Kidney (tissue), 14 donors: ENCODE results near the gene GNG7. TPM values are rescaled to one million over a fixed set of nuclear protein-coding genes. Genes with fewer than 3 reads are reported as not detected.
A peak's percentile ranks its signal among the peaks of the same experiment; 100 is the strongest.

Experiments
- DNase-seq, 5 donors: peaks; one replicate each; pipeline ENCODE4 v3.0.0-alpha.2; 2013 to 2020
- FAIRE-seq: peaks from 2 replicates; lab custom pipeline; 2012; peaks lifted over from hg19 to GRCh38; lab: Jason Lieb, UNC
- H3K27ac ChIP-seq, 2 donors: one replicate each; pipeline ENCODE4 v1.7.0; 2013; ENCODE audit warnings: low read depth in 2 of 2, low read length in 2 of 2, inconsistent platforms in 1 of 2
- H3K27me3 ChIP-seq: one replicate; pipeline ENCODE4 v1.7.1; 2013; ENCODE audit warnings: low read length, inconsistent platforms; ENCODE audit not compliant: control insufficient read depth, insufficient read depth
- H3K36me3 ChIP-seq, 3 donors: one replicate each; pipeline versions ENCODE4 v1.7.0 to v1.7.1; 2013; ENCODE audit warnings: low read length in 3 of 3, control low read depth in 1 of 3, inconsistent platforms in 1 of 3; ENCODE audit not compliant: insufficient read depth in 3 of 3, control insufficient read depth in 2 of 3
- H3K4me1 ChIP-seq, 3 donors: one replicate each; pipeline versions ENCODE4 v1.7.0 to v1.7.1; 2013; ENCODE audit warnings: low read length in 3 of 3, inconsistent platforms in 1 of 3, low read depth in 1 of 3; ENCODE audit not compliant: control insufficient read depth in 2 of 3, insufficient read depth in 2 of 3
- H3K4me3 ChIP-seq, 3 donors: one replicate each; pipeline versions ENCODE4 v1.7.0 to v1.8.1; 2013; ENCODE audit warnings: low read length in 3 of 3, control low read depth in 1 of 3, inconsistent platforms in 1 of 3
- H3K9ac ChIP-seq, 3 donors: one replicate each; pipeline versions ENCODE4 v1.7.0 to v1.7.1; 2013; ENCODE audit warnings: low read length in 3 of 3, control low read depth in 1 of 3, inconsistent platforms in 1 of 3
- H3K9me3 ChIP-seq, 3 donors: one replicate each; pipeline versions ENCODE4 v1.7.0 to v1.7.1; 2013; ENCODE audit warnings: low read length in 3 of 3, control low read depth in 1 of 3, inconsistent platforms in 1 of 3; ENCODE audit not compliant: control insufficient read depth in 2 of 3, insufficient read depth in 1 of 3
- intact Hi-C: fragments of 100-400 bp; cut with DNase I; formaldehyde crosslinking; loops from one replicate; pipeline ENCODE4 v1.11.1; 2022
- polyA plus RNA-seq: library from polyadenylated mRNA; stranded (reverse); fragments of 350-450 nt; fragmentation: Illumina TruSeq; extraction: RNeasy Lipid Tissue Mini Kit (QIAGEN cat#74804); gene quantifications from one replicate; pipeline ENCODE4 v1.2.3, GENCODE V29; 2014; ENCODE audit warnings: low read depth, low replicate concordance; ENCODE audit not compliant: insufficient read depth
- total RNA-seq: library from RNA; stranded (reverse); fragmentation: NEBNext Ultra II Directional; extraction: Animal tissue kit (Norgen Biotek cat#: 25700); gene quantifications from one replicate; pipeline ENCODE4 v1.2.1, GENCODE V29; 2021
- TF ChIP-seq, protein P1 (sequence below): IDR thresholded peaks from 3 replicates; pipeline ENCODE4 v1.5.1; 2012; ENCODE audit warnings: mild to moderate bottlenecking, moderate library complexity, borderline replicate concordance; ENCODE audit not compliant: insufficient read depth; ENCODE audit errors: extremely low read depth
- donor health status: control.
- donor health status: control.
- donor health status: control.
- donor health status: control.
- donor health status: control.
- donor health status: DM: yes; HTN: yes; CAD: no.
- donor health status: Normal renal cell carcinoma (clear cell type).

Gene GNG7
- total and polyA plus RNA-seq, 2 donors from 2014 or later: 9.9 to 13.4 TPM

DNA sequence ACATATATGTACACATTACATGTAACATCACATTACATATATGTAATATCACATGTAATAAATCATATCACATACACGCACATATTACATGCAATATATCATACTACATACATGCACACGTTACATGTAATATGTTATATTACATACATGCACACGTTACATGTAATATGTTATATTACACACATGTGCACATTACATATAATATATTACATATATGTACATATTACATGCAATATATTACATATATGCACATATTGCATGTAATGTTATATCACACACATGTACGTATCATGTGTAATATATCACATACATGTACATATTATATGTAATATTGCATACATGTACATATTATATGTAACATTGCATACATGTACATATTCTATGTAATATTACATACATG is 149.0 kb downstream of the GNG7 start:
- Histone ChIP-seq H3K27me3 (no peaks in the 10 kb centered on the region), H3K4me3 (no peak overlapping the region), H3K9ac (no peak overlapping the region), H3K4me1 (peaks cover 0 to 10% (median 4%) of the 10 kb centered on the region in 3 donors), H3K27ac (no peak overlapping the region), H3K9me3 (no peaks in the 10 kb centered on the region), H3K36me3 (no peaks in the 10 kb centered on the region)
- TF ChIP-seq, protein P1, sequence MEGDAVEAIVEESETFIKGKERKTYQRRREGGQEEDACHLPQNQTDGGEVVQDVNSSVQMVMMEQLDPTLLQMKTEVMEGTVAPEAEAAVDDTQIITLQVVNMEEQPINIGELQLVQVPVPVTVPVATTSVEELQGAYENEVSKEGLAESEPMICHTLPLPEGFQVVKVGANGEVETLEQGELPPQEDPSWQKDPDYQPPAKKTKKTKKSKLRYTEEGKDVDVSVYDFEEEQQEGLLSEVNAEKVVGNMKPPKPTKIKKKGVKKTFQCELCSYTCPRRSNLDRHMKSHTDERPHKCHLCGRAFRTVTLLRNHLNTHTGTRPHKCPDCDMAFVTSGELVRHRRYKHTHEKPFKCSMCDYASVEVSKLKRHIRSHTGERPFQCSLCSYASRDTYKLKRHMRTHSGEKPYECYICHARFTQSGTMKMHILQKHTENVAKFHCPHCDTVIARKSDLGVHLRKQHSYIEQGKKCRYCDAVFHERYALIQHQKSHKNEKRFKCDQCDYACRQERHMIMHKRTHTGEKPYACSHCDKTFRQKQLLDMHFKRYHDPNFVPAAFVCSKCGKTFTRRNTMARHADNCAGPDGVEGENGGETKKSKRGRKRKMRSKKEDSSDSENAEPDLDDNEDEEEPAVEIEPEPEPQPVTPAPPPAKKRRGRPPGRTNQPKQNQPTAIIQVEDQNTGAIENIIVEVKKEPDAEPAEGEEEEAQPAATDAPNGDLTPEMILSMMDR: no peak
- intact Hi-C loops: no loop called here
- DNase-seq (no peak), FAIRE-seq (peak; percentile 39)

DNA sequence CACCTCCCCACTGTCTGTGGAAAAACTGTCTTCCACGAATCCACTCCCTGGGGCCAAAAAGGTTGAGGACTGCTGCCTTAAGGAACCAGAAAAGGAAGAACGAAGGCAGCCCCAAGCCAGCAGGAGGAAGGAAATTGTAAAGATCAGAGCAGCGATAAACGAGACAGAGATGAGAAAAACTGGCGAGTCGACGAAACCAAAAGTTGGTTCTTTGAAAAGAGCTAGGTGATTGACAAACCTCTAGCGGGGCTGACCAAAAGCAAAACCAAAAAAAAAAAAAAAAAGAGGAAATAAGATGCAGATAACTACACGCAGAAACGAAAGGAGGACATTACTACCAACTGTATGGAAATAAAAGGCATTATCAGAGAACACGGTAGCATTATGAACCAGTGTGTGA is 149.6 kb downstream of the GNG7 start:
- Histone ChIP-seq H3K4me1 (peaks cover 0 to 10% (median 4%) of the 10 kb centered on the region in 3 donors), H3K27me3 (no peaks in the 10 kb centered on the region), H3K27ac (peak overlapping the region in 1 of 2 donors; percentile 37), H3K9ac (peak overlapping the region in 2 of 3 donors; percentile 5 to 34), H3K4me3 (peak overlapping the region in 2 of 3 donors; percentile 12 to 25), H3K9me3 (no peaks in the 10 kb centered on the region), H3K36me3 (no peaks in the 10 kb centered on the region)
- FAIRE-seq (no peak), DNase-seq (peak in 1 of 5 donors; percentile 10)
- intact Hi-C loops: no loop called here
- TF ChIP-seq, protein P1: no peak

- DNase-seq (peak in 1 of 5 donors; percentile 57), FAIRE-seq (no peak)
- Histone ChIP-seq H3K27me3 (no peaks in the 10 kb centered on the region), H3K9ac (no peak overlapping the region), H3K9me3 (no peaks in the 10 kb centered on the region), H3K4me3 (no peak overlapping the region), H3K27ac (no peak overlapping the region), H3K36me3 (no peaks in the 10 kb centered on the region), H3K4me1 (peaks cover 0 to 11% (median 4%) of the 10 kb centered on the region in 3 donors)
- TF ChIP-seq, protein P1: no peak
- intact Hi-C loops: no loop called here
Measured at GRCh38 chr19:2551864-2552185, 150.7 kb downstream of the GNG7 start.

DNA sequence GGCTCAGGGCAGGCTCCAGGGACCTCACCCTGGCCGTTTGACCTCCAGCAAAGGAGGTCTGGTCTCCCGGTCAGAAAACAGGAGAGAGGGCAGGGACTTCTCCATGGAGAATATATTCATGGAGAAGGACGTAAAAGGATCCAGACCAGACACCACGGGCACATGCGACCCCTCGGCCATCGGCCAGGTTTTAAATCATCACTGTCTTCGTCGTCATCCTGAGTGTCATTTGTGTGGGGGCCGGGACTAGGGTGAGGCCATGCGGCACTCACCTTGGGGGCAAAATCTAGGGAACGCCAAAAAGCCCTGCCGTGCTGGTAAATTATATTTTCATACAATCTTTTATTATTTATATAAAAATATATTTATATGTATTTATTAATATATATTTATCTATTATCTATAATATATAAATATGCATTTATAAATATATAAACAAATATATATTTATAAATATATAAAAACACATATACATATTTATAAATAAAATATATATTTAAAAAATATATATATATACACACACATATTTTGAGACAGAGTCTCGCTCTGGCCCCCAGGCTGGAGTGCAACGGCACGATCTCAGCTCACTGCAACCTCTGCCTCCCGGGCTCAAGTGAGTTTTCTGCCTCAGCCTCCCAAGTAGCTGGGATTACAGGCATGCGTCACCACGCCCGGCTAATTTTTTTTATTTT is 151.2 kb downstream of the GNG7 start:
- H3K27ac ChIP-seq: no peak overlapping the region
- H3K4me3 ChIP-seq: no peak overlapping the region
- no peak overlapping the region for H3K9ac ChIP-seq
- H3K36me3 ChIP-seq: no peaks in the 10 kb centered on the region
- no peaks in the 10 kb centered on the region for H3K27me3 ChIP-seq
- intact Hi-C loops: no loop called here
- H3K9me3 ChIP-seq: no peaks in the 10 kb centered on the region
- DNase-seq (no peak), FAIRE-seq (peak; percentile 79)
- TF ChIP-seq, protein P1: no peak
- peaks cover 0 to 12% (median 7%) of the 10 kb centered on the region in 3 donors for H3K4me1 ChIP-seq
